DMS 273 (cell line): ENCODE measurements around the gene ATRN.
"Not testable (repeated sequence)": the region's sequence is repeated elsewhere in the genome, so short reads cannot be mapped to it uniquely, and the experiment has no call there.

ENCODE experiments used
- DNase-seq: peaks from one replicate; lab custom pipeline; 2025; ENCODE audit not compliant: unreplicated experiment; lab: John Stamatoyannopoulos, UW

ATRN gene

DNA sequence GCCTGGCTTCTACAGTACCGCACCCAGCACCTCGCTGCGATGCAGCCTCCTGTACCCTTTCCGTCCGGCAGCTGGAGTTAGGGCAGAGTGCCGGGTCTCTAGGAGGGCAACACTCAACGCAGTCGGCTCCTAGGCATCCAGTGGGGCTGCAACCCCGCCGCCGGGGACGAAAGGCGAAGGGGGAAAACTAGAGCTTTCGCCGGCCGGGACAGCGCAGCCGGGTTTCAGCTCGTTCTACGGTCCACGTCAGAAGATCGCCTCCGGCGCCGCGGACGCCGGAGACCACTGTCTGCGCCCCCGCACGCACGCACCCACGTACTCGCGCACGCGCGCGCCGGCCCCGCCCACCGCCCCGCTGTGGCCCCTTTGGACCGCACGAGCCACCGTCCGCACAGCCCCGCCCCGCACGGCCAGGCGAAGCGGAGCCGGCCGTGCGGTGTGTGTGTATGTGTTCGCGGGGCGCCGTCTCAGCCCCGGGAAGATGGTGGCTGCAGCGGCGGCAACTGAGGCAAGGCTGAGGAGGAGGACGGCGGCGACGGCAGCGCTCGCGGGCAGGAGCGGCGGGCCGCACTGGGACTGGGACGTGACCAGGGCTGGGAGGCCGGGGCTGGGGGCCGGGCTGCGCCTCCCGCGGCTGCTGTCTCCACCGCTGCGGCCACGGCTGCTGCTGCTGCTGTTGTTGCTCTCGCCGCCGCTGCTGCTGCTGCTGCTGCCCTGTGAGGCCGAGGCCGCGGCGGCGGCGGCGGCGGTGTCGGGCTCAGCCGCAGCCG, at the start of gene ATRN:
ATRN (plus strand) TSS at position 392 of the 770 bp plus-strand sequence; CDS start at position 482, 90 bp downstream.
- DNase-seq, result peak; percentile 95

DNA sequence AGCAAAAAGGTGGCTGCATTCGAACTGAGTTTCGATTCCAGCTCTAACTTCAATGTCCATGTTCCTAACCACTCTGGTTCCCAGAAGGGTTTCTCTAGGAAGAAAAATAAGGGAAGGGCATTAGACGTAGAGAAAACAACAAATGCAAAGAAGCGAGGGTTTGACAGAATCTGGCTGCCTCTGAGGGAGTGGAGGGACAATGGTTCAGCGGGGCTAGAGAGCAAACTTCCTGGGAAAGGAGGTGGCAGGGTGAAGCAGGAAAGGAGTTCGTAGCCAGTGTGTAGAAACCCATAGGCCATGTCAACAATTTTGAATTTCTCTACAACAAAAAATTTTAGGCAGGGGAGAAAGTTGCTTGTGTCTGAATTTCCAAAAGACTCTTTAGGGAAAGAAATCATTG, 48.8 kb upstream of the ATRN start:
- DNase-seq, result no peak

DNA sequence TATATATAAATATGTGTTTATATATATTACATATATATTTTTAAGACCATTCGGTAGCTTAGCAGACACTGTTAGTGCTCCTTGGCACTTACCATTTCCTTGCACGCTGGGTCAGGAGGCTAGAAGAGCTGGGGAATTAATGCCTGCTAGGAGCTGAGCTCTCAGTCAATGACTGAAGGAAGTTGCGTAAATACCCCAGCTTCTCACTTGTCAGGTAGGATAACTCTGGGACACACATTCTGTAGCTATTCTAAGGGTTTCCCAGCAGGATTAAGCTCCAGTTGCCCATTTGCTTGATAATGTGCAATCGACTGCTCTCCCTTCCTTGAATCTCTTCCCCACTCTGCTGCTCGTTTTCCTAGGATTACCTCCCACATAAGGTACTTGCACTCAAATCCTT, 47.7 kb upstream of the ATRN start:
- DNase-seq, result no peak

DNA sequence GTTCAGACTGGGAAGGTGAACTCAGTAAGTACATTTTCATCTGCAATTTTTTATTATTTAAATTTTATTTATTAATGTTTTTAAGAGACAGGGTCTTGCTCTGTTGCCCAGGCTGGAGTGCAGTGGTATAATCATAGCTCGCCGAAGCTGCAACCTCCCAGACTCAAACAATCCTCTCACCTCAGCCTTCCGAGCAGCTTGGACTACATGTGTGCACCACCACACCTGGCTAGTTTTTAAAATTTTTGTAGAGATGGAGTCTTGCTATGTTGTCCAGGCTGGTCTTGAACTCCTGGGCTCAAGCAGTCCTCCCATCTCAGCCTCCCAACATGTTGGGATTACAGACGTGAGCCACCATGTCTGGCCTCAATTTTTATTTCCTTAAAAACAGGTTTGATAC, 44.1 kb upstream of the ATRN start:
- DNase-seq, result not testable (repeated sequence)

DNA sequence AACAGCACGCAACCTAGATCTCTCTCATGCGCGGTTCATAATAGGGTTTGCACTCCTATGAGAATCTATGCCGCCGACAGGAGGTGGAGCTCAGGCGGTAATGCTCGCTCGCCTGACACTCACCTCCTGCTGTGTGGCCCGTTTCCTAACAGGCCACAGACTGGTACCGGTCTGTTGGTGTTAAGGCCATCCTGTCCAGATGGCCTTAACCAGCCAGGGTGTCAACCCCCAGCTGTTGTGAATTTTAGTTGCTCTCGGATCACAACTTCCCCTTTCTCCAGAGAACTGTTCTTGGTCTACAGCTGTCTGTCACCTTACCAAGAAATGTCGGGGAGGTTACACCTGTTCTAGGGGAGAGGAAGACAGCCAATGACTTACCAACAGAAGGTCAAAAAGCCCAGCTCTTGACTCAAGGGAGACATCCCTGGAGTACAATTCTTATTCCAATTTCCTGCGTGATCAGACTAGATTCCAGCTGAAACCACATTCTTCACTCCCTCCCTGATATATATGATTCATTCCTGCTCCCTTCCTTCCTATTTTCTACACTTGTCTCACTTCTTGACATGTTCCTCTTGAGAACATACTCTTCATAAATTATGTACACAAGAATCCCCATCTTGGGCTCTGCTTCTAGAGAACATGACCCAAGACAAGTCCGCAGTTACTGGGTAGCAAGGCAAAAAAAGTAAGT, 40.3 kb upstream of the ATRN start:
- DNase-seq, result peak; percentile 25

DNA sequence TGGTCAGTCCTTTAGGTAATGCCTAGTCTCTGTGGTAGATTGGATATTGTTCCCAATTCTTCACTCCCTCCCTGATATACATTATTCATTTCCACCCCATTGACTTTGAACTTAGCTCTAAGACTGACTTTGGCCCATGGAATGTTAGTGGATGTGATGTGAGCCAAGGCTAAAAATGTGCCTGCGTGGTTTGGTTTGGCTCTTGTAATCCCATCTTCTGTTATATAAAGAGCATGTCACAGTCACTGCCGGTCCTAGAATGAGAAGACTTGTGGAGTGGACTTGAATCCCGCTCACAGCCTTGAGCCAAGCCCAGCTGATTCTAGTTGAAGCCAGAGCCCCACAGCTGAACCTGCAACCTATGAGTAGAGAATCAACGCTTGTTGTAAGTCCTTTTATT, 39.7 kb upstream of the ATRN start:
- no peak for DNase-seq

DNA sequence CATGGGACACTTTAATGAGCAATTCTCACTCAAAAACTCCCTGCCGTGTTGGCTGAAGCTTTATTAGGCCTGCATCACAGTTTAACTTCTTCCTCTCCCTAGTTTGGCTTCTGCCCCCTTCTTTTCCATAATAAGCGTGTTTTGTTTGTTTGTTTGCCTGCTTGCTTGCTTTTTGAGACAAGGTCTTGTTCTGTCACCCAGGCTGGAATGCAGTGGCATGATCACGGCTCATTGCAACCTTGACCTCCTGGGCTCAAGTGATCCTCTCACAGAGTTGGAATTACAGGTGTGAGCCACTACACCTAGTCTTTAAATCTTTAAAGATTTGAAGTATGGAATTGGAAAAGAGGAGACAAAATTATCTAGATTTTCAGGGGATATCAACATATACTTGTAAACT, 38.0 kb upstream of the ATRN start:
- DNase-seq, result no peak

DNA sequence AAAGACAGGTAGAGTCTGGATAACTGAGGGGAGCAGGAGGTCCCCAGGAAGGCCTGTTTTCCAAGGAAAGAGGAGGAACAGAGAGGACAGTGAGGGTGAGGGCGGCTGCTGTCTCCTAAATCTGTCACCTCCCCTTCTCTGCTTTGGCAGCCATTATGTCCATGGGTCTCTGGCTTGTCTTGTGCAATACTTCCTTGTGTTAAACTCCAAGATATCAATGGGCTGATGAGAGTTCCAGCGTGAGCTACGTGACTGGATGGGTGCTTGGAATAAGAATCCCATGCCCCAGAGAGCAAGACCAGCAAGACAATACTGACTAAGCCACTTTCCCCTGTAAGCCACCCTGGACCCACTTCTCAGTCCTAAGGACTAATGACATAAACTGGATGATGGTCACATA, 37.1 kb upstream of the ATRN start:
- DNase-seq, result no peak

DNA sequence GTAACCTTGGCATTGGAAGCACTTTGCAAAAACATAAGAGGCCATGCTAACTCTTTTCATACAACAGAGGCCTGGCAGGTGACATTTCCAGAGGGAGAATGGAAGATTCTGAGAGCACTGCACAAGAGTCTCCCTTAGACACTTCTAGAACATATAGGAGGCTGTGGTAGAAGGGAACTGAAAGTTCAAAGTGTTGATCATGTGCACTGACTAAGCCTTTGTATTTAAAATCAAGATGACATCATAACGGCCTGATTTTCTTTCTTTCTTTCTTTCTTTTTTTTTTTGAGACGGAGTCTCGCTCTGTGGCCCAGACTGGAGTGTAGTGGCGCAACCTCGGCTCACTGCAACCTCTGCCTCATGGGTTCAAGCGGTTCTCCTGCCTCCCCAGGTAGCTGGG, 36.6 kb upstream of the ATRN start:
- no peak for DNase-seq

DNA sequence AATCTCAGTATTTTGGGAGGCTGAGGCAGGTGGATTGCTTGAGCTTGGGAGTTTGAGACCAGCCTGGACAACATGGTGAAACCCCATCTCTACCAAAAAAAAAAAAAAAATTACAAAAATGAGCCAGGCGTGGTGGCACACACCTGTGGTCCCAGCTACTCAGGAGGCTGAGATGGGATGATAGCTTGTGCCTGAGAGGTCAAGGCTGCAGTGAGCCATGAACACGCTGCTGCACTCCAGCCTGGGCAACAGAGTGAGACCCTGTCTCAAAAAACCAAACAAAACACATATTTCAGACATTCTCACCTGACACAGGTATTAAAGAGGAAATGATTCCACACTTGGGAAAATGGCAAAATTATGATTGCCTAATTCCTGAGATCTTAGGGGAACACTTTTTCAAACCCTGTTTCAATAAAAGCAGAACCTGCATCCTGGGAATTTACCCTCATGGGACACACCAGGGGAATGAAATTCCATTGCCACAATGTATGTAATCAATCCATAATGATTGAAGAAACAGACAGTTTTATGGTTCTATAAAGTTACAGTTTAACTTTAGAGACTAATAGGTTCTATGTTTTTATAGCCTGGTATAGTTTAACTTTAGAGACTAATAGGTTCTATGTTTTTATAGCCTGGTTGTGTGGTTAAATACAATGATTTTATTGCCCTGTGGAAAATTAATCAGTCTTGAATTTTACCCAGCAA, 33.8 kb upstream of the ATRN start:
- no peak for DNase-seq

DNA sequence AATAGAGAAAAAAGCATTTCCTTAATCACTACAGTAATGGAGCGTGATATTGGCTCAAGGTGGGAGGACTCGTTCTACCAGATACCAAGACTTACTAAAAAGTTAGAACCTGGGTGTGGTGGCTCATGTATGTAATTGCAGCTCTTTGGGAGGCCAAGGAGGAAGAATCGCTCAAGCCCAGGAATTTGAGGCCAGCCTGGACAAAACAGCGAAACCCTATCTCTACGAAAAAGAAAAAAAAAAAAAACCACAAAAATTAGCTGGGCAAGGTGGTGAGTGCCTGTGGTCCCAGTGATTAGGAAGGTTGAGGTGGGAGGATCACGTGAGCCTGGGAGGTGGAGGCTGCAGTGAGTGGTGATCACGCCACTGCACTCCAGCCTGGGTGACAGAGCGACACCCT, 24.0 kb upstream of the ATRN start:
- DNase-seq, result no peak

DNA sequence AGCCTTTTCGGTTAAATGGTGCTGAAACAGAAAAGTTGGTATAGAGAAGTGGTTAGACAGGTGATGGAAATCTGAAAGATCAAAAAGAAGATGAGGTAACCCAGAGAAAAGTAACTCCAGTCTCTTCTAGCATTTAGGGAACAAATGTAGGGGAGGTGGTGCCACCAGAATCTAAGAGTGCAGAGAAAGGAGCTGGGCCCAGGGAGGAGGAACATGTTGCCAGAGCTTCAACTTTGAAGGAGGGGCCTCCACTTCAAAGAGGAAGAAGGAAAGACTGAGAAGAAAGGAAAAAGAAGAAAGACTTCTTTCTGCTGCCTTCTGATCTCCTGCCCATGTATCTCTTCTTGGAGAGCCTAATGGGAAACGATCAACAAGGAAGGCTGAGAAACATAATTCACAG, 23.5 kb upstream of the ATRN start:
- no peak for DNase-seq

DNA sequence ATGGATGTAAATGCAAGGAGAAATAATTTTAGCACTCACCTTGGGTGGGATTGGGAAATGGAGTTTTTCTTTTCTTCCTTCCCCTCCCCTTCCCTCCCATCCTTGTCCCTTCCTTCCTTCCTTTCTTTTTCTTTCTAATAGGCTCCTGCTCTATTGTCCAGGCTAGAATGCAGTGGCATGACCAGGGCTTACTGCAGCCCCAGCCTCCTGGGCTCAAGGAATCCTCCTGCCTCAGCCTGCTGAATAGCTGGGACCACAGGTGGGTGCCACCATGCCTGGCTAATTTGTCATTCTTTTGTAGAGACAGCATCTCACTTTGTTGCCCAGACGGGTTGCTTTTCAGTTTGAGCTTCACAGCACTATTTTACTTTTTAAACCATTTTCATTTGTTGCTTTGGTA, 21.5 kb upstream of the ATRN start:
- DNase-seq, result no peak

DNA sequence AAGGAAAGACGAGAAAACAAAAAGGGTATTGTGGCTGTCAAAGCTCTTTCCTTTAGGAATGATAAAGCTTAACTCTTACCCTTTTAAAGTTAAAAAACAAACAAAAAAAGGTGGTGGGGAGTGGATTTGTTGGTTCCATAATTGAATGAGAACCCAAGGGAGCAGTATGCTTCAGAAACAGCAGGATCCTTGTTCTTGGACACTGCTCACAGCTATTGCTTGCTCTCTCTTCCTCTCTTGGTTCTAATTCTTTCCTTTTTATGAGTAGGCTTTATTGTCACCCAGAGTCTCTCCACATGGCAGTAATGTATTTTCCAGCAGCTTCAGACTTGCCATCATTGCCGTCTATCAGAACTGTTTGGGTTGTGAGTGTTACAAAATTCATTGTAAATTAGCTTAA, 18.7 kb upstream of the ATRN start:
- no peak for DNase-seq

DNA sequence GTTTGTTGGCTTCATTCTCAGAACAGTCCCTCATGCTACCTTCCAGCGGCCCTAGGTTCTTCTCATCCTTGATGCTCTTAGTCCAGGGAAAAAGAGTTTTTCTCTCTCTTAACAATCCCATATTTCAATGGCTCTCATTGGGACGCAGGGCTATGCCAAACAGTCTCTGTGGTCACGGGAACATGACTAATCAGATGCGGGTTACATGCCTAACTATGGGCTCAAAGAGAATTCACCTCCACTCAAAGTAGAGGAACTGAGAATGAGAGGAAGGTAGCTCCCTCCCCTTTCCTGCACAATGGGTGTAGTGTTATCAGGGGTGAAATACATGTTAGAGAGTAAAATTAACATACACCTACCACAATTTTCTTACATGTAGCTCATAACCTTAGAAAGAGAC, 18.1 kb upstream of the ATRN start:
- DNase-seq, result no peak

DNA sequence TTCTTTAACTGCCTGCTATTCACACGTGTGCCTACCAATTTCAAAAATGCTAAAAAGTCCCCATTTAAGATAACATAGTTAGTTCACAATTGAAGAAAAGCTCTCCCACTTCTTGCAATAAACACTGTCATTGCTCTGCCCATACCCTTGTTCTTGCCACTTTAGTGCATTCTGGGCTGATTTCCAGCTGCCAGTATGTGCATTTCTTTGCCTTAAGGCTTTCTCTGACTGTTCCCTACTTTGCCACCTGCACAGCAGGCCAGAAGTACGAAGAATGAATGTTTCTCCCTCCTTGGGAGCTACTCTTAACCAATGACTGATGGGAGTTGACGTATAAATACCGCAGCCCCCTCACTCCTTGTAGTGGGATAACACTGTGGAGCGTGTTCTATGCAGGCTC, 16.0 kb upstream of the ATRN start:
- DNase-seq, result no peak

DNA sequence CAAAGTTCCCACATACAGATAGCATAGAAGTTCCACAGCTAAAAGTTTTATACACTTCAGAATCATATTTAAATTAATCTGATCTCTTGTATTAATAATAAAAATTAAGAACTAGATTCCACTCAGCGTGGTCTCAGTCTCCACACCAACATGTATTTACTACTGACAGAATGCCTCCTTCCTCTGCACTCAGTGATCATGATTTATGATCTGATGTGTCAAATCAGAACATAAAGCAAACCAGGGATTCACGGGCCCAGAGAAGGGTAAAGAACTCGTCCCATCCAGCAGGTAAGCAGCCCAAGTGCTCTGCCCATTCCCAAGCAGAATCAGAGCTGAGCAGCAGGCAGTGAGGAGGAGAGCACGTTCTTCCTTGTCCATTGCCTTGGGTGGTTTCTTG, 14.2 kb upstream of the ATRN start:
- no peak for DNase-seq

DNA sequence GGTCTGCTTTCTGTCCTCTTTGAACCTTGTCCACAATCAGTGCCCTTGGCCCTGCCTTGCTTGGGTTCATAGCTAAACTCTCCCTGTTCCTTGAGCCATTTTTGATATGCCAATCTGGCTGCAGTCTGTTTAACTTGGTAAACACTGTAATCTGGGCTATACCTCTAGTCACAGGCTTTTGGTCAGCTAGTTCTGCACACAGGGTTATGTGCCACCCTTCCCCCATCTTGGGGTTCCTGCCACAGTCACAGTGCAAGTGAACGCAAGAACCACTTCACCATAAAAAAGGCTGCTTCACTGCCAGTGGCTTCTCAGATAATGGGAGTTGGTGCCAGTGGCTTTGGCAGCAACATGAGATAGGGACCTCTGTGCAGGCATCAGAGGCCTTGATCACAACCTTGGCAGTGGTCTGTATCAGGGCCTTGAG, 10.9 kb upstream of the ATRN start:
- no peak for DNase-seq

DNA sequence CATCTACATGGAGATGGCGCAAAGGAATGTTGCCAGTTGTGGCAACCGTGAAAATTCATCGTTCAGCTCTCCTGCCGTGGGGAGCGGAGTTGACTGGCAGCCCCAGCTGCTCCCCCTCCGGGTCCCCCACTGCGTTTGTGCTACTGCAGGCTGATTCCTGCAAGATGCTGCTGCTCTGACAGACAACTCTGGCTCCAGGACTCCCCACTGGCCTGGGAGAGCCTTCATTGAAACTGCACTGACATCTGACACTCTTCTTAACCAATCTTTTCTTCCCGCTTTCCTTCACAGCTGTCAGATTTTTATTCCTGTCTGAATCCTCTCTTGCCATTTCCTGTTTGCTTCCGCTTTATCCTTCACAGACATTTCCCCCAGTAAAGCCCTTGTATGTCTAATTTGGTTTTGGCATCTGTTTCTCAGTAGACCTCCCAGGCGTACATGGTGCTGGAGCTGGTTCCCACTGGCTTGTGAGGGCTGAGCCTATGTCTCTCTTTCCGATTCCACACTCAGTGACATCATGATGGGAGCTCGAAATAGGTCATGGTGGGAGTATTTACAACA, 9.5 kb upstream of the ATRN start:
- peak; percentile 52 for DNase-seq

DNA sequence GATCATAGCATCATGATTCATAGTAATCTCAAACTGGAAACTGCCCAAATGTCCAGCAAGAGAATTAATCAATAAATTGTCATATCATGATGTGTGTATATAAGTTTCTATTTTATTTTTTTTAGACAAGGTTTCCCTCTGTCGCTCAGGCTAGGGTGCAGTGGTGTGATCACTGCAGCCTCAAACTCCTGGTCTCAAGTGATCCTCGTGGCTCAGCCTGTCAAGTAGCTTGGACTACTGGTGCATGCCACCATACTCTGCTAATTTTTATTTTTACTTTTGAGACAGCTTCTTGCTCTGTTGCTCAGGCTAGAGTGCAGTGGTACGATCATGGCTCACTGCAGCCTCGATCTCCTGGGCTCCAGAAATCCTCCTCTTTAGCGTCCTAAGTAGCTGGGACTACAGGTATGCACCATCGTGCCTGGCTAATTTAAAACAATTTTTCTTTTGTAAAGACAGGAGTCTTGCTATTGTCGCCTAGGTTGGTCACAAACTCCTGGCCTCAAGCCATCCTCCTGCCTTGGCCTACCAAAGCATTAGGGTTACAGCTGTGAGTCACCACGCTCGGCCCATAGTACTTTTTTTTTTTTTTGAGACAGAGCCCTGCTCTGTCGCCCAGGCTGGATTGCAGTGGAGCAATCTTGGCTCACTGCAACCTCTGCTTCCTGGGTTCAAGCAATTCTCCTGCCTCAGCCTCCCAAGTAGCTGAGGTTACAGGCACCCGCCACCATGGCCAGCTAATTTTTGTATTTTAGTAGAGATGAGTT, 8.7 kb upstream of the ATRN start:
- no peak for DNase-seq

DNA sequence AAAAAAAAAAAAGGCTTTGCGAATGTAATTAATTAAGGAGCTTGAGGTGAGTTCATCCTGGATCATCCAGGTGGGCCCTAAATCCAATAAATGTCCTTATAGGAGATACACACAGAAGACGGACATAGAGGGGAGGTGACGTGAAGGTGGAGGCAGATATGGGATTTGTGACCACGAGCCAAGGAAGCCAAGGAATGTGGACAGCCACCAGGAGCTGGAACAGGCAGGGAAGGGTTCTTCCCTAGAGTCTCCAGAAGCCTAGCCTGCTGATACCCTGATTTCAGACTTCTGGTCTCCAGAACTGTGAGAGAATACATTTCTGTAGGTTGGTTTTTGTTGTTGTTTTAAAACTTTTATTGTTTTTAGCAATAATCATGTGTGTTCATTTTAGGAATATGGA, 6.7 kb upstream of the ATRN start:
- no peak for DNase-seq
